HL-60/S4 treated with phorbol 12-myristate 13-acetate at 8.2 ng/mL for 4 days and 3 days (cell line): ENCODE results near the gene KCNJ5.

ENCODE experiments used
- in situ Hi-C: fragments of 300-500 bp; cut with MboI; formaldehyde crosslinking; loops from 2 replicates; pipeline ENCODE4 v1.15.0; 2022; ENCODE audit warnings: low sequenced_read_pairs

KCNJ5 gene

DNA sequence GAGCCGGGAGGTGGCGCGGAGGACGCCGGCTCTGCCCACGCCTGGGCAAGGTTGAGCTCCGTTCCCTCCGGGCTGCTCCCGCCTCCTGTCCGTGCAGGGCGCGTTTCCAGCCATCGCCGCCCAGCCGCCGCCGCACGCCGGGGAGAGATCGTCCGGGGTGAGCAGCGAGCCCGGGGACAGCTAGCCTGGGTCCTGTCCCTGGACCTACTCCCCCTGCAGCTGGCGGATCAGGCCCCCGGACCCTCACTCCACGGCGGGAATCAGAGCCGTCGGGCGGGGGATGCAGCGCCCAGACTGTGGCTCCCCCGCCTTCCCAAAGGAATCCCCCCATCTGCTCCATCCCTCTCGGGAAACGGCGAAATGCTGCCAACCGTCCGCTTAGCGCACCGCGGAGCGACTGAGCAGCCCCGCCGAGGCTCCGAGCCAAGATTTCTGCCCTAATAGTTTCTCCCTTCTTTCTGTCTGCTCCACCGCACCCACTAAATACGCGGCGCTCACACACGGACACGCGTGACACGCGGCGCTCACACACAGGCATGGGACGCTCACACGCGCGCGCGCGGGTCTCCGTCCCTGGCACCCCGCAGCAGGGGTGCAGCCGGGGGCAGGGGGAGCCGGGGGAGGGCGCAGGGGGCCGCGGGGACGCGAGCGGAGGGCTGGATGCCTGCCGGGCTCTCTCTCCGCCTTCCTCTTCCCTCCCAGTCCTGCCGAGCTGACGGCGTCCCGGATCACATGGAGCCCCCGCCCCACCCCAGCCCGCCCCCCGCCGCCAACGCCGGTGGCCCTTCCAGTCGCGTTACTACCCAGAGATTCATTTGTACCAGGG lies at the start of gene KCNJ5:
KCNJ5 (plus strand) TSS at position 814 of the 826 bp plus-strand sequence. CDS start 19,918 bp downstream, outside the sequence.
- in situ Hi-C loops: no loop called here

DNA sequence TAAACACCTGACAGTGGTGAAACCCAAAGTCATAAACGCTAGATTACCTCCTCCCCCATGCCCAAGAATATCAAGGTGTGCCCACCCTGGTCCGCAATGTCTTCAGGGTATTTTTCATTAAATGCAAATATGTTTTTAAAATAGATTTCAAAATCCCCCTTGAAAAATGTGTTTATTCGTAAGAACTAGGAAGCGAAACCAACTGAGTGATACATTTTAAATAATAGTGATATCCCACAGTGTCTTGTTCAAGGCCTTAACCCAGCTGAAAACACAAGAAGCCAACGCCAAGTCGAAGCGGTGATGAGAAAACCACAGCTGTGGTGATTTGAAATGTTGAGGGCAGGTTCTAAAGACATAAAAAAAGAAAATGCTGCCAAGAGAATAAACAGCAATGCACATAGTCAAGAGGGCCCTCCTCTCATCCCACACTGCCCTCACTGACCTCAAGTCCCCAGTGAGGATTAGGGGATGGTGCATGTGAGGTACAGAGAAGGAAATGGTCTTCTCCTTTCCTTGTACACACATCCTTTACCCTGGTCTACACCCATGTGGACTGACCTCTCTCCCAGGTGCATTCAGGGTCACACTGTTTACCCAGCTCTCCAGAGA lies 49.6 kb upstream of the KCNJ5 start:
- in situ Hi-C loops: no loop called here

DNA sequence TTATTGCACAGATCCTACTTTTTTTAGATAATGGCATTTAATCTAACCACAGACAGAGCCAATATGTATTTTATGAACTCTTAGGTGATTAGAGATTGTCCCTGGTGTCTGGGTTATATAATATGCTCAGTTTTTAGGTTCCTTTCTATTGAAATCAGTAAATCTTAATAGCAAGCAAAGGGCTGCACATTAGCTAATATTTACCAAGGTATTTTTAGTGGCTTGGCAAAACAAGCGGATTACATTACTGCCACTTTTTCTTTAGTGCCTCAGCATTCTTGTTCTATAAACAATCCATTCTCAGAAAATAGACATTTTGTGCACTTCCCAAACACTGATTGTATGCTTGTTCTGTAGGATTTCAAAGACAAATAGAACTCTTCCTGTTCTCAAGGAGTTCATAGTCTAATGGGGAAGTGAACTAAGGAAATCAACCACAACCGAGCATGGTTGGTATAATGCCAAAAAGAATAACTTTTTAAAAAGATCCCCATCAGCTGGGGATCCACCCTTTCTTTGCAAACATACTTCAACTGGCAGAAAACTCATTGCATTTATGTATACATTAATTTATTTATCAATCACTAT lies 47.9 kb upstream of the KCNJ5 start:
- in situ Hi-C loops: no loop called here

DNA sequence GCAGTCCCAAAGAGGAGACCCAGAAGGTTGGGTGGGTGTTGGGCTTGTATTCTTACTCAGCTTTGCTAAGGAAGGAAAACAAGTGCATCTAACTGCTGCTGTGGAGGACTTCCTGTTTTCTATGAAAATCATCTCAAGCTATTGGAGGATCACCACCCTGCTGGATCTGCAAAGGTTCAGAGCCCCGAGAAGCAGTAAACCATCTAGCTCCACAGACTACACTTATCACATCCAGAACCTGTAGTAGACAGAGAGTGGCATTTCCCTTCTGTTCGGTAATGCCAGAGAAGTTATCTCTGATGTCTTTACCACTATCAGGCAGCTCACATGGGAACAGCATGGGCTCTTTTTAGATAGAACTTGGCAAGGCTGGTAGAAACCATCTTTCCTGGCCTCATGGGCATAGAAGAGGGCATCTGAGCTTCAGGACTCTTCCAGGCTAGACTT lies 45.8 kb upstream of the KCNJ5 start:
- in situ Hi-C loops: no loop called here

DNA sequence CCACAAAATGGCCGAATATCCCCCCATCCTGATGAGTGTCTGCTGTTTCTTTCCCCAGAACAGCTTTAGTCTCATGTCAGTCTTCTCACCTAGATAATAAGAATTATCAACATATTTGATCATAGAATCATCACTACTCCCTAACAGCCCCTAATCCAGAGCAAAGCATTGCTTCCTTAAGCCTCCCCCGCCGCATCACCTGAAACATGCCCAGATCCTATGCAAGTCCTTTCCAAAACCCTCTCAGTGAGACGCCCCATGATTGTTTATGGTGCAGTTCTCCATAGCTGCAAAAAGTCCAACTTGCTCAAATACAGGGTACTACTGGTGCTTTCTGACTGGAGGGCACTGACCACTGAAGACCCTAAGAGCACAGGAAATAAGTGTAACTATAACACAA lies 44.2 kb upstream of the KCNJ5 start:
- in situ Hi-C loops: no loop called here

DNA sequence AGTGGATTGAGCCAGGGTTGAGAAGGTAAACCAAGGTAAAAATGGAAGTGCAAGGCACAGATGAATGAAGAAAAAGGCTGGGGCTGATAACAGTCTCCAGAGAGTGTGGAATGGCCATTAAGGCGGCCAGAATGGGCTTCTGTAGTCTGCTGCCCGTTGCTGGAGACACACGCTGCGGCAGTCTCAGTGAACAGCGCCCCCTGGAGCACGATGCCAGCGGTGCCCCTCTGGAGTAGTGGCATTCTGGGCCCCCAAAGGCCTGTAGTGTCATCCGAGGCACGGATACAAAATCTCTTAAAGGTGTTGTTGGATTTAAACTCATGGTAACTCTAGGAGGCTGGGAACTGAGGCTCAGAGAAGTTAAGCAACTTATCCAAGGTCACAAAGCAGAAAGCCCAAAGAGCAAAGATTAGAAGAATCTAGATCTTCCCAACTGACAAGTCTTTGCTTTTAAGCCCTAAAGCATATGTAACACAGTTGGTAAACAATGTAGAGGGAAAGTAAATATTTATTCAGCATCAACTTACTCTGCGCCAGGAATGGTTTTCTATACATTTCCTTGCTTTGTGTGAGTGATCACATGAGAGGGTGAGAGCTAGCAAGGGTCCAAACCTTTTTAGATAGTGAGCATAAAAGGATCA lies 42.2 kb upstream of the KCNJ5 start:
- in situ Hi-C loops: no loop called here

DNA sequence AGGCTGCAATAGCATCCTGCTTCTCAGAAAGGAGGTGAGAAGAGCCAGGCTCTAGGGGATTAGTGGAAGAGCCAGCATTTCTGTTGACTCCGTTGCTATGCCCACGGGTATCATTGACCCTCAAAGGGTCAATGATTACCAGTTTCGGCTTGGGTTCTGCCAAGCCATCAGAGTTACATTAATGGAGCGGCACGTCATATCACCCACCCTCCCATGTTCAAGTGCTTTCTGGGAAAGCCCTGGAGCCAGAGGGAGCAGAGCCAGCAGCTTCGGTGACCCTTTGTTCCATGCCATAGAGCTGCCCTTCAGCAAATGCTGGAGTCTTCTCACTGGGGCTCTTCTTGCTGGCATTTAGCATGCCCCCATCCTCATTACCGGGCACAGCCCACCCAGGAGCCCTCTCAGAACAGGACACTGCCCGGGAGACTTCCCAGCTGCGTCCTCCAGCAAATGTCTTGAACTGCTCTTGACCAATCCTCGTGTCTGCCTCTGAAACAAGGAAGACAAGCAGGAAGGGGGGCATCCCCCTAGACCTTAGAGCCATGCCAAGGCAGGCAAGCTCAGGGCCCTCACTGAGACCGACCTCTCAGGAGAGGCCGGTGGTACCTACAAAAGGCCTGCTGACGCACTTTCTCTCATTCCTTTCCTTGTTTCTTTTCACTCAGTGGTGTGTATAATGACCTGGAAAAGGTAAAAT lies 38.7 kb upstream of the KCNJ5 start:
- in situ Hi-C loops: no loop called here

DNA sequence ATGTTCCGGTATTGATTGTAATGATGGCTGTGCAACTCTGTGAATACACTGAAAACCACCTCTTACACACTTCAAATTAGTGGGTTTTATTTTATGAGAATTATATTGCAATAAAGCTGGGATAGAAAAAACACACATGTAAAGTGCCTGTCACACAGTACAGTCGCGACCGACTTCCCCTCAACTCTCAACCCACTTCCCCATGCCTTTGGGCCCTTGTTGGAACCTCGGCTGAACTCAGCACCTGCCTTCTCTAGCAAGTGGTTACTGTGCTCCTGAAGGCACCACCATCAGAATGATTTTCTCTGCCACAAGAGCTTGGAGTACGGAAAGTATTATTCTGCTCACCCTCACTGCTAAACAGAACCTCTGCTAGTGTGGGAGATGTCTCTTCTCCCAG lies 37.6 kb upstream of the KCNJ5 start:
- in situ Hi-C loops: no loop called here

DNA sequence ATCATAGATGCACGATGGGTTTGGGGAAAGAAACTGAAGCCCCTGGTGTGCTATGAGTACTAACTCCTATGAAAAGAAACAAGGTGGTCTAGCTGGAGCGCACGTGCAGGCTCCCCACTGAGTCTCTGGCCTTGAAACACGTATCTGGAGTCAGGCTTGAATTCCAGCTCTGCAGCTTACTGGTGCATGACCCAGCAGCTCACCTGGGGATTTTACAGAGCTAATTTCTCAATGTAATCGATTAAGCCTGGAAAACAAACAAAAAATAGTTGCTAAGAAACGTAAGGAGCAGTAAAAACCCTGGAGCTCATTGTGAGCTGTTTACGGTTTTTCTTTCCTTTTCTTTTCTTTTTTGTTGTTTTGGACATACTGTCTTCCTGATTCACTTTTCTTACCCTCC lies 36.3 kb upstream of the KCNJ5 start:
- in situ Hi-C loops: no loop called here

DNA sequence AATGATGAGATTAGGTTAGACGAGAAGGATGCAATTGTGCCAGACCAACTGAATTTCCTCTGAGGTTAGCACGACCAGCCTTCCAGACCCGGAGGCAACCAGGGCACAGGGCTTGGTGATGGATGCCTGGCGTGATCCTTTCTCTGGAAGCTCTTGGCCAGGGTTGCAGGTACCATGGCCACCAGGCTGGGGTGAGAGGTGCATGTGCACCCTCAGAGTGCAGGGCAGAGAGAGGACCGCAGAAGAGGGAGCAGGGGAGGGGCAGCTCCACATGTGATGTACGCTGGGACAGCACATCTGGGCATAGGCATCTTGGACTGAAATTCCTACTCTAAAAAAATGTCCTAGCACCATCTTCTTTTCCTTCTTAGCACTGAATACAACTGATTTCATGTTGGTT lies 34.9 kb upstream of the KCNJ5 start:
- in situ Hi-C loops: no loop called here

DNA sequence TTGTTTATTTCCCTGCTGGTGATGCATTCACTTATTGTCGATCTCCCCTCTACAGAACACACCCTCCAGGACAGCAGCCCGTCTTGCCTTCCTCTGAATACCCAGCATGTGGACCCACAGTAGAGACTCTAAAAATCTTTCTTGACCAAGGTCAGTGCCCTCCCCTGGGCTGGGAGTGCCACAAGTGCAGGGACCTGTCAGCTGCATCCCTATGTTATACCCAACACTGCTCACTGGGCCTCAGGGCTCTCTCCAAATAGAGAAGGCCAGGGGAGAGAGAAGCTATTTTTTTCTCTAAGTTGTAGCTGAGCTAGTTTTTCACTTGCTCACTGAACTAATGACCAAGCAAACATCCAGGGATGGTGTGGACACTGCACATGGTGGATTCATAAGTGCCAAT lies 33.8 kb upstream of the KCNJ5 start:
- in situ Hi-C loops: no loop called here

DNA sequence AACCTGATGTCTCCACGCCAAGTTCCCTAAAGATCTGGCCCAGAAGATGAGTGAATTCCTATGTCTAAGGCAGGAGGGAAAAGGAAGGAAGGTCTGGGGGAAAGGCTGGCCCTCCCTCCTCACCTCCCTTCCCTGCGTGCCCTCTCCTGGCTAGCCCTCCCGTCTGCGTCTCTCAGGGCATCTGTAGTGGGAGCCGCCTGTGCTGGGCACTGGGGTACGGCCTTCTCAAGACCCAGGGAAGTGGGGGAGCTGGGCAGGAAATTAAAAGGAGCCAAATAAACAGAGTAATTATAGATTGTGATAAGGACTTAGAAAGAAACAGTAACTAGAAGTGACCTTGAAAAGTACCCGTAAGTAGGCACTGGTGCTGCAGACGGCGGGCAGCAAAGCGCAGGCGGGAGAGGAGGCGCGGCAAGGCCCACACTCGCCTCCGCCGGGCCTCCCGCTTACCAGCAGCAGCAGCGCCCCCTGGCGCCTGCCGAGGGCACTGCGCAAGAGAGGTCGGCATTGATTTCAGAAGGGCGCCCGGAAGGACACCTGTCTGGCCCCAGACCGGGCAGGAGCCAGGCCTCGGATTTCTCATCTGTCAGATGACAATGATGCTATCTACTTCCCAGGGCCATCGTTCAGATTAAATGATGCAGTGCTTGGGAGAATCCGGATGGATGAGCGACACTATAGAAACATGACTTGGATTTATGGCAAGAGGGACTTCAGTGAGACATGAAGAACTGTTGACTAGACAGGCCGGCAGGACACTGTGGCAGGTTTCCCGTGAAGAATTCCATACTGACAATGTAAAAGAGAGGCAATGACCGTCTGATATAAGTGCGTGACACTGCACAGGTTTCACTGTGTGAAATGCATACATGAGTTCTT lies 31.4 kb upstream of the KCNJ5 start:
- in situ Hi-C loops: no loop called here

DNA sequence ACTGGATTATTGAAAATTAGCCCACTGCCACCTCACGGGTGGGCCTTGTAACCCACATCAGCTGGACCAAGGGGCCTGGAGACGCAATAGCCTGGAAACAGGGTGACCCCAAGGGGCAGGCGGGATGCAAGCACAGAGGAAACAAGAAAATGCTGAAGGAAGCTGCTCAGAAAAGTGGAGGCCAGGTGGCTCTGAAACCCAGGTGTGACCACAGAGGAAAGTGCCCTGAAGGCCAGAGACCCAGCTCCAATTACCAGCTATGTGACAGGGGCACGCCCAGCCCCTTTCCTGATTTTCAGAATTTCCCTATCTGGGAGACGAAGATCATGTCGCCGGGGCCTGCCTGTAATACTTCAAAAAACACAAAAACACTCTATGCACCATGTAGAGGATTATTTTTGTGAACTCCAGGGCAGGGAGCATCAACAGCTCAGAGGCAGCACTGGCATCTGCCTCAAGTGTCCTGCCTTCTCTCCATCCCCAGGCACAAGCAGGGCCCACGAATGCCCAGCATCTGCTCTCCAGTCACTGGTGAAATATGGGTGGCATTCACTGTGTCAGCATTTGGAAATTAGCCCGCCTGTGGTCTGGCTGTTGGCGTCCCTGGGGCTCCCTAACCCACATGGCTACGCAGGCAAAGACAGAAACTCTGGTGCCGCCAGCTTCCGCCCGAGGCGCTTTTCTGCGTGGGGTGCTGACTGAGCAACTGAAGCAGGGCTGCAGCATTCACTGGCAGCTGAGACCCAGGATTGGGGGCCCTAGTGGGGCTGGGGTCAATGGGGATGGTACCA lies 30.4 kb upstream of the KCNJ5 start:
- in situ Hi-C loops: no loop called here

DNA sequence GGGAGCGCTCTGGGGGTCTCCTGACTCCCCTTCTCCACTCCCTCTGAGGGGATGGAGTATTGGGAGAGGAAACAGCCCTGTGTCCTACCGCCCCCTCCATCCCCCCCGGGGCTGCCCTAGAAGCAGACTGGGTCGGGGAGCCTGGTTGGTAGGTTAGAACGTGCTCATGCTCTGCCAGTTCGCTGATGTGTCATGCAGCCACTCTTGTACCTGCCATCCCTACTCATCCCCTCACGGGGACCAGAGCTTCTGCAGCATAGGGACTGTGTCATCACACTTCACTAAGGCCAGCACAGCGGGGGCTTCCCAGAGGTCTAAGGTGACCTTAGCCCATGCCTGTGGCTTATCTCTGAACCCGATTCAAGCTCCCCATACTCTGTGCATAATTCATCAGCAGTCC lies 28.8 kb upstream of the KCNJ5 start:
- in situ Hi-C loops: no loop called here

DNA sequence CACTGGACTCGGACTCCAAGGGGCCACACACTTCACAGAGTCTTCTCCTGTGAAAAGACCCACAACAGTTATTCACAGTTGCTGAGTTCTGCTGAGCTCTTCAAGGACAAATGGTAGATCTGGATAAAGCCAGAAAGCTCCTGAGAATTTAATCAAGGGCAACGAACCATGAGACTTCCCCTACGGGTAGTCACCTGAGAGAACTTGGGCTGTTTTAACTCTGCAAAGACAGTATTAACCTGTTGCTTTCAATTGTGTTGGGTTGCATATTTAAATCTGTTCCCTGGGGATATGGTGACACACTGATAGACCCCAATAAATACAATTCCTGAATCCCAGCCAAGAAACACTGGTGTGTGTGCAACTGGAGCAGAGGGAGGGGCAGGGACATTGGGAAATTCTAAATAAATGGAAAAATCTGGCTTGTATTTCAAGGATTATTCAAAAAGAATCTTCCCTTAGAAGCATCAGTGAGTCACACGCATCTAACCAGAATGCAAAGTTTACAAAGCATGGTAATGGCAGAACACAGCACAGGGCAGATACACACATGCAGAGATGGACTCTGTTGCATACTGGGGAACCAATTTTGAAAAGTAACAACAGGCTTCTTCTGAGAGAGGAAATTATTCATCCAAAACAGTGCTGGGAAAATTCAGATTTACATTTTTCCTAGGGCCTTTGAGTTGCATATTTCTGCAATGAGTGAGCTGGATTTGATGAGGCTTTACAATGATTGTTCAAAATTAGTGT lies 28.1 kb upstream of the KCNJ5 start:
- in situ Hi-C loops: no loop called here

DNA sequence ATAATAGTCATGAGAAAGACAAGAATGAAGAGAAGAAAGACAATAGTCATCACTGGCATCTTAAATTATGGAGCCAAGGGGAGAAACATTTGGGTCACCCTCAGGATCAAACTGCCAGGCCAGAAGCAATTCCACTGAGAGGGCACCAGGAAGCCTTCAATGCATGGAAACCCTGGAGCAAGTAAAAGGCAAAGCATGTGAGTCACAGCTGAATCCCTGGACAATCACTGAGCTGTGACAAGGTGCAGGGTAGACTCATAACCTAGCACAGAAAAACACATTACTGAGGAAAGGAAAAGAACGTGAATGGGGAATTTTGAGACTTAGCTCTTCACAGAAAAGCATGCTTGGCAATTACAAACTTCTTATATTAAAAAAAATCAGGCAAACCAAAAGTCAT lies 25.7 kb upstream of the KCNJ5 start:
- in situ Hi-C loops: no loop called here

DNA sequence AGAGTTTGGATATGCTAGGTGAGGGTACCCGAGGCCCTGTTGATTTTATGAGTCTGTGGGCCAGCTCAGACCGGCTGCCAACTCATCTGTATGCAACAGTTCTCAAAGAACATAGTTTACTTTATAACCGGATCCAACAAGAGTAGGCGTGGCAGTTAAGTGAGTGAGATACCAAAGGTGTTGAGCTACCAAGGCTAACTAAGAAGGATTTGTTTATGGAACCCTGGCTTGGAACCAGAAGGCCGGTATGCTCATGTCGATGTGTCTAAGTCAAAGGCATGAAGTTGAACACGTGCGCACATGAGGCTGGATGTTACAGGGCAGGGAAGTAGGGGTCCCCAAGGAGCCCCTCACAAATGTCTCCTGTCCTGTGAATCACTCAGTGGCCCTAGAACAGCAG lies 23.9 kb upstream of the KCNJ5 start, which contains the start of gene KCNJ1:
KCNJ1 (minus strand) TSS at position 20 of the 400 bp plus-strand sequence. CDS start 27,053 bp downstream, outside the sequence.
- in situ Hi-C loops: no loop called here
